ENCODE results near the gene UGGT1.

Gene UGGT1

DNA sequence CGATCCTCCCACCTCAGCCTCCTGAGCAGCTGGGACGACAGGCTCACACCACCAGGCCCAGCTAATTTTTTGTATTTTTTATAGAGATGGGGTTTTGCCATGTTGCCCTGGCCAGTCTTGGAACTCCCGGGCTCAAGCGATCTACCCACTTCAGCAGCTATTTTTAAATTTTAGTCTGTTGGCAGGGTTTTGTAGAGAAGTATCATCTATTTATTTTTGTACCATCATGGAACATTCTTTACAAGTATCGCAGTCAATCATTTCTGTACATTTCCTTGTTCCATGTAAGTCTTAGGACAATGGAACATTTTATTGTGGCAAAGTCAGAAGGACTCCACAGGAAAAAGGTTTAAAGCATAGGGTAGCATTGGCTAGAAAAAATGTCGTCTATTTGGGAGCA lies 94.6 kb downstream of the UGGT1 start:
- DNase-seq (ENCODE audit: low spot score): no peak
- TF ChIP-seq, protein P1, sequence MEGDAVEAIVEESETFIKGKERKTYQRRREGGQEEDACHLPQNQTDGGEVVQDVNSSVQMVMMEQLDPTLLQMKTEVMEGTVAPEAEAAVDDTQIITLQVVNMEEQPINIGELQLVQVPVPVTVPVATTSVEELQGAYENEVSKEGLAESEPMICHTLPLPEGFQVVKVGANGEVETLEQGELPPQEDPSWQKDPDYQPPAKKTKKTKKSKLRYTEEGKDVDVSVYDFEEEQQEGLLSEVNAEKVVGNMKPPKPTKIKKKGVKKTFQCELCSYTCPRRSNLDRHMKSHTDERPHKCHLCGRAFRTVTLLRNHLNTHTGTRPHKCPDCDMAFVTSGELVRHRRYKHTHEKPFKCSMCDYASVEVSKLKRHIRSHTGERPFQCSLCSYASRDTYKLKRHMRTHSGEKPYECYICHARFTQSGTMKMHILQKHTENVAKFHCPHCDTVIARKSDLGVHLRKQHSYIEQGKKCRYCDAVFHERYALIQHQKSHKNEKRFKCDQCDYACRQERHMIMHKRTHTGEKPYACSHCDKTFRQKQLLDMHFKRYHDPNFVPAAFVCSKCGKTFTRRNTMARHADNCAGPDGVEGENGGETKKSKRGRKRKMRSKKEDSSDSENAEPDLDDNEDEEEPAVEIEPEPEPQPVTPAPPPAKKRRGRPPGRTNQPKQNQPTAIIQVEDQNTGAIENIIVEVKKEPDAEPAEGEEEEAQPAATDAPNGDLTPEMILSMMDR (IDR thresholded peaks at IDR 0.05; ENCODE audit: extremely low read depth, insufficient read depth, missing control alignments): no peak
- in situ Hi-C loops (cut with MboI; ENCODE audit: low pct_unique_long_range_greater_than_20kb, low sequenced_read_pairs, unreplicated experiment): no loop called here

- TF ChIP-seq, protein P1 (IDR thresholded peaks at IDR 0.05; ENCODE audit: extremely low read depth, insufficient read depth, missing control alignments): no peak
- DNase-seq (ENCODE audit: low spot score): no peak
- in situ Hi-C loops (cut with MboI; ENCODE audit: low pct_unique_long_range_greater_than_20kb, low sequenced_read_pairs, unreplicated experiment): no loop called here
These were observed 96.1 kb downstream of the UGGT1 start for GRCh38 chr2:128187032-128187654.

GRCh38 chr2:128195435-128195984 lies 104.5 kb downstream of the UGGT1 start:
- no peak for DNase-seq (ENCODE audit: low spot score)
- in situ Hi-C loops (cut with MboI; ENCODE audit: low pct_unique_long_range_greater_than_20kb, low sequenced_read_pairs, unreplicated experiment): no loop called here
- TF ChIP-seq, protein P1 (IDR thresholded peaks at IDR 0.05; ENCODE audit: extremely low read depth, insufficient read depth, missing control alignments): no peak

GRCh38 chr2:128196026-128196425 lies 105.0 kb downstream of the UGGT1 start:
- in situ Hi-C loops (cut with MboI; ENCODE audit: low pct_unique_long_range_greater_than_20kb, low sequenced_read_pairs, unreplicated experiment): no loop called here
- TF ChIP-seq, protein P1 (IDR thresholded peaks at IDR 0.05; ENCODE audit: extremely low read depth, insufficient read depth, missing control alignments): no peak
- no peak for DNase-seq (ENCODE audit: low spot score)

- in situ Hi-C loops (cut with MboI; ENCODE audit: low pct_unique_long_range_greater_than_20kb, low sequenced_read_pairs, unreplicated experiment): no loop called here
- DNase-seq (ENCODE audit: low spot score): peak; percentile 36
- TF ChIP-seq, protein P1 (IDR thresholded peaks at IDR 0.05; ENCODE audit: extremely low read depth, insufficient read depth, missing control alignments): no peak
These were observed 105.5 kb downstream of the UGGT1 start for GRCh38 chr2:128196471-128196931.

GRCh38 chr2:128197059-128197458 lies 106.1 kb downstream of the UGGT1 start:
- TF ChIP-seq, protein P1 (IDR thresholded peaks at IDR 0.05; ENCODE audit: extremely low read depth, insufficient read depth, missing control alignments): no peak
- in situ Hi-C loops (cut with MboI; ENCODE audit: low pct_unique_long_range_greater_than_20kb, low sequenced_read_pairs, unreplicated experiment): no loop called here
- no peak for DNase-seq (ENCODE audit: low spot score)
